Endodermal cell (in vitro differentiated cells): ENCODE measurements around the gene GALNT18. TPM values are rescaled to one million over a fixed set of nuclear protein-coding genes. Genes with fewer than 3 reads are reported as not detected.
A peak's percentile ranks its signal among the peaks of the same experiment; 100 is the strongest.

Source experiments
- DNase-seq: peaks from one replicate; pipeline ENCODE4 v3.0.0-alpha.2; 2017
- H3K27ac ChIP-seq: 2 replicates; pipeline ENCODE4 v1.5.1; 2013; ENCODE audit warnings: mild to moderate bottlenecking, low read depth, low read length, moderate library complexity
- H3K27me3 ChIP-seq: 2 replicates; pipeline ENCODE4 v1.6.1; 2013; ENCODE audit warnings: mild to moderate bottlenecking, low read length, moderate library complexity; ENCODE audit not compliant: insufficient read depth, control insufficient read depth, poor library complexity, severe bottlenecking
- H3K36me3 ChIP-seq: 2 replicates; pipeline ENCODE4 v1.7.0; 2013; ENCODE audit warnings: mild to moderate bottlenecking, low read length, moderate library complexity; ENCODE audit not compliant: control insufficient read depth, insufficient read depth
- H3K4me1 ChIP-seq: one replicate; pipeline ENCODE4 v1.7.0; 2013; ENCODE audit warnings: low read length; ENCODE audit not compliant: control insufficient read depth, insufficient read depth
- H3K4me3 ChIP-seq: 2 replicates; pipeline ENCODE4 v1.5.1; 2013; ENCODE audit warnings: mild to moderate bottlenecking, low read length, moderate library complexity
- H3K9ac ChIP-seq: 2 replicates; pipeline ENCODE4 v1.6.1; 2013; ENCODE audit warnings: mild to moderate bottlenecking, low read length, moderate library complexity; ENCODE audit not compliant: poor library complexity, severe bottlenecking; ENCODE audit errors: extremely low read depth
- H3K9me3 ChIP-seq: 2 replicates; pipeline ENCODE4 v1.6.1; 2013; ENCODE audit warnings: mild to moderate bottlenecking, low read length, moderate library complexity; ENCODE audit not compliant: control insufficient read depth
- H3K27ac Mint-ChIP-seq: 2 replicates; pipeline ENCODE4 v1.8.0; 2020; ENCODE audit warnings: mixed read lengths
- H3K27me3 Mint-ChIP-seq: 2 replicates; pipeline ENCODE4 v1.8.0; 2021; ENCODE audit warnings: mild to moderate bottlenecking, mixed read lengths; ENCODE audit not compliant: insufficient read depth
- H3K36me3 Mint-ChIP-seq: 2 replicates; pipeline ENCODE4 v1.8.0; 2020; ENCODE audit warnings: low read depth, mixed read lengths
- H3K4me1 Mint-ChIP-seq: 2 replicates; pipeline ENCODE4 v1.8.0; 2020; ENCODE audit warnings: mixed read lengths
- H3K4me3 Mint-ChIP-seq: 2 replicates; pipeline ENCODE4 v1.8.0; 2020; ENCODE audit warnings: mild to moderate bottlenecking, moderate library complexity, mixed read lengths
- H3K9me3 Mint-ChIP-seq: 2 replicates; pipeline ENCODE4 v1.8.0; 2020; ENCODE audit warnings: mild to moderate bottlenecking, mixed read lengths
- CTCF ChIP-seq: fragments of 200-600 bp; sonication (generic); conservative IDR thresholded peaks from 2 replicates; pipeline ENCODE4 v1.5.0; 2021; ENCODE audit warnings: antibody characterized with exemption, mild to moderate bottlenecking
- WGBS, 2 experiments: methylation state at CpG; one replicate each; pipeline versions ENCODE4 v1.1.5 to v1.1.7; 2013; ENCODE audit warnings: missing lambda C conversion rate in 2 of 2, mixed read lengths in 1 of 2; ENCODE audit not compliant: insufficient coverage in 1 of 2, insufficient read length in 1 of 2; 5-methylcytosine and 5-hydroxymethylcytosine counted together
- total RNA-seq, 2 donors: library from RNA; stranded (reverse); fragmentation: NEBNext Ultra II Directional in 1 of 2; extraction: Animal tissue kit (Norgen Biotek cat#: 25700) in 1 of 2; gene quantifications; 2 replicates in 1 of 2; 3 replicates in 1 of 2; pipeline ENCODE4 v1.2.1, GENCODE V29; 2021

The GALNT18 gene
- total RNA-seq, 2 donors from 2014 or later, result 5.1 to 9.9 TPM

- no peaks in the 10 kb centered on the region for H3K9me3 ChIP-seq
- peaks cover 7% of the 10 kb centered on the region for H3K4me1 Mint-ChIP-seq
- H3K4me3 Mint-ChIP-seq, result no peak overlapping the region
- H3K36me3 Mint-ChIP-seq, result no peaks in the 10 kb centered on the region
- no peaks in the 10 kb centered on the region for H3K36me3 ChIP-seq
- peak; percentile 81 for TF ChIP-seq CTCF
- peaks cover 59% of the 10 kb centered on the region for H3K27me3 Mint-ChIP-seq
- H3K27ac Mint-ChIP-seq, result no peak overlapping the region
- H3K4me3 ChIP-seq, result no peak overlapping the region
- no peaks in the 10 kb centered on the region for H3K4me1 ChIP-seq
- H3K27ac ChIP-seq, result no peak overlapping the region
- H3K9ac ChIP-seq, result no peak overlapping the region
- DNase-seq, result peak; percentile 84
- WGBS, 2 experiments, result 73 to 79% methylated on average over 6 to 9 of the region's 9 CpGs
- H3K27me3 ChIP-seq, result peaks cover 13% of the 10 kb centered on the region
- no peaks in the 10 kb centered on the region for H3K9me3 Mint-ChIP-seq
Observed at GRCh38 chr11:11400635-11401232, 221.1 kb downstream of the GALNT18 start.

GRCh38 chr11:11400121-11400520 lies 221.7 kb downstream of the GALNT18 start:
- no peak for DNase-seq
- Mint-ChIP-seq H3K27ac (no peak overlapping the region), H3K4me1 (peaks cover 7% of the 10 kb centered on the region), H3K4me3 (no peak overlapping the region), H3K9me3 (no peaks in the 10 kb centered on the region), H3K27me3 (peaks cover 64% of the 10 kb centered on the region), H3K36me3 (no peaks in the 10 kb centered on the region)
- TF ChIP-seq CTCF, result no peak
- Histone ChIP-seq H3K4me3 (no peak overlapping the region), H3K4me1 (no peaks in the 10 kb centered on the region), H3K27me3 (peaks cover 20% of the 10 kb centered on the region), H3K36me3 (no peaks in the 10 kb centered on the region), H3K9ac (no peak overlapping the region), H3K9me3 (no peaks in the 10 kb centered on the region), H3K27ac (no peak overlapping the region)
- 93 to 98% methylated on average over 3 of the region's 3 CpGs for WGBS, 2 experiments

- no peaks in the 10 kb centered on the region for H3K4me1 ChIP-seq
- no peak for TF ChIP-seq CTCF
- 88 to 100% methylated on average over 2 to 3 of the region's 3 CpGs for WGBS, 2 experiments
- H3K27me3 ChIP-seq, result peaks cover 32% of the 10 kb centered on the region
- no peaks in the 10 kb centered on the region for H3K36me3 Mint-ChIP-seq
- H3K27ac Mint-ChIP-seq, result no peak overlapping the region
- H3K4me3 ChIP-seq, result no peak overlapping the region
- H3K36me3 ChIP-seq, result no peaks in the 10 kb centered on the region
- no peak overlapping the region for H3K27ac ChIP-seq
- H3K4me1 Mint-ChIP-seq, result peaks cover 7% of the 10 kb centered on the region
- no peak for DNase-seq
- peaks cover 57% of the 10 kb centered on the region for H3K27me3 Mint-ChIP-seq
- H3K4me3 Mint-ChIP-seq, result no peak overlapping the region
- no peaks in the 10 kb centered on the region for H3K9me3 Mint-ChIP-seq
- no peak overlapping the region for H3K9ac ChIP-seq
- H3K9me3 ChIP-seq, result no peaks in the 10 kb centered on the region
Observed at GRCh38 chr11:11397781-11398180, 224.0 kb downstream of the GALNT18 start.
